ENCODE data around the gene TANC1. TPM values are rescaled to one million over a fixed set of nuclear protein-coding genes. Genes with fewer than 3 reads are reported as not detected.

TANC1 gene
- total RNA-seq (2014; rRNA removed; shearing (Covaris generic)) (12.1 and 16.3 TPM in 2 replicates), polyA plus RNA-seq (2016; fragmentation: Nextera tagmentation; extraction: Ambion mirVana) (7.6 and 8.2 TPM in 2 replicates)

GRCh38 chr2:158968396-158969161 is at the start of gene TANC1:
TANC1 (plus strand) TSS chr2:158968640; CDS start chr2:159065911, 97,271 bp downstream.
- H3F3A ChIP-seq (ENCODE audit: insufficient read depth): peaks cover 35% of the 10 kb centered on the region
- in situ Hi-C loops (cut with MboI): no loop called here

GRCh38 chr2:158921599-158922408 is 46.6 kb upstream of the TANC1 start:
- Histone ChIP-seq H3K4me3 (no peak overlapping the region), H3K27ac (no peak overlapping the region), H3F3A (ENCODE audit: insufficient read depth) (no peaks in the 10 kb centered on the region), H3K27me3 (replicated peaks; ENCODE audit: insufficient read depth) (no peaks in the 10 kb centered on the region), H3K36me3 (ENCODE audit: low read depth) (no peaks in the 10 kb centered on the region), H3K9me3 (ENCODE audit: low read depth) (no peaks in the 10 kb centered on the region), H3K9me2 (ENCODE audit: insufficient read depth) (no peaks in the 10 kb centered on the region), H4K20me1 (ENCODE audit: insufficient read depth) (no peaks in the 10 kb centered on the region), H3K4me1 (ENCODE audit: insufficient read depth) (peaks cover 19% of the 10 kb centered on the region), H2AFZ (no peak overlapping the region), H3K9ac (no peak overlapping the region), H3K4me2 (ENCODE audit: unreplicated experiment) (no peak overlapping the region), H3K79me2 (ENCODE audit: insufficient read depth) (no peaks in the 10 kb centered on the region)
- DNase-seq: no peak
- 76 to 77% methylated on average over 15 of the region's 15 CpGs for WGBS, 2 experiments (ENCODE audit: low coverage in 1 of 2, low lambda C conversion rate in 2 of 2, missing lambda C conversion rate in 2 of 2)
- in situ Hi-C loops (cut with MboI): no loop called here
- no peak for TF ChIP-seq EZH2phosphoT487 (IDR thresholded peaks at IDR 0.05; ENCODE audit: insufficient read depth, low read depth)
- no peak for TF ChIP-seq EZH2 (IDR thresholded peaks at IDR 0.05; ENCODE audit: insufficient read depth, poor library complexity, severe bottlenecking)

More at GRCh38 chr2:158968396-158969161, at the start of gene TANC1:
- H3K9me2 ChIP-seq (ENCODE audit: insufficient read depth): no peaks in the 10 kb centered on the region
- no peaks in the 10 kb centered on the region for H3K9me3 ChIP-seq (ENCODE audit: low read depth)
- peak within 1 kb of the TSS; percentile 82 for H3K4me2 ChIP-seq (ENCODE audit: unreplicated experiment)
- TF ChIP-seq EZH2phosphoT487 (IDR thresholded peaks at IDR 0.05; ENCODE audit: insufficient read depth, low read depth) (no peak), EZH2 (IDR thresholded peaks at IDR 0.05; ENCODE audit: insufficient read depth, poor library complexity, severe bottlenecking) (no peak)
- H3K27me3 ChIP-seq (replicated peaks; ENCODE audit: insufficient read depth): no peaks in the 10 kb centered on the region
- peak within 1 kb of the TSS; percentile 83 for H3K9ac ChIP-seq
- H3K4me3 ChIP-seq: peak within 1 kb of the TSS; percentile 80
- no peaks in the 10 kb centered on the region for H4K20me1 ChIP-seq (ENCODE audit: insufficient read depth)
- H3K4me1 ChIP-seq (ENCODE audit: insufficient read depth): peaks cover 8% of the 10 kb centered on the region; the same call in 1 of the 2 replicates
- DNase-seq: peak; percentile 98
- H3K27ac ChIP-seq: peak within 1 kb of the TSS; percentile 84
- H2AFZ ChIP-seq: peak within 1 kb of the TSS; percentile 90
- 1% methylated on average over 44 to 89 of the region's 92 CpGs for WGBS, 2 experiments (ENCODE audit: low coverage in 1 of 2, low lambda C conversion rate in 2 of 2, missing lambda C conversion rate in 2 of 2)
- peaks cover 48% of the 10 kb centered on the region for H3K79me2 ChIP-seq (ENCODE audit: insufficient read depth)
- H3K36me3 ChIP-seq (ENCODE audit: low read depth): no peaks in the 10 kb centered on the region

GRCh38 chr2:158922601-158923000 is 45.8 kb upstream of the TANC1 start:
- Histone ChIP-seq H3K4me2 (ENCODE audit: unreplicated experiment) (peak overlapping the region; percentile 32), H4K20me1 (ENCODE audit: insufficient read depth) (no peaks in the 10 kb centered on the region), H3K36me3 (ENCODE audit: low read depth) (no peaks in the 10 kb centered on the region), H3K4me1 (ENCODE audit: insufficient read depth) (peaks cover 19% of the 10 kb centered on the region), H3K9me2 (ENCODE audit: insufficient read depth) (no peaks in the 10 kb centered on the region), H3K4me3 (no peak overlapping the region), H3K27ac (no peak overlapping the region), H3K9ac (no peak overlapping the region), H3F3A (ENCODE audit: insufficient read depth) (no peaks in the 10 kb centered on the region), H3K79me2 (ENCODE audit: insufficient read depth) (no peaks in the 10 kb centered on the region), H2AFZ (peak overlapping the region; percentile 42), H3K9me3 (ENCODE audit: low read depth) (no peaks in the 10 kb centered on the region), H3K27me3 (replicated peaks; ENCODE audit: insufficient read depth) (no peaks in the 10 kb centered on the region)
- DNase-seq: peak; percentile 21
- WGBS, 2 experiments (ENCODE audit: low coverage in 1 of 2, low lambda C conversion rate in 2 of 2, missing lambda C conversion rate in 2 of 2): 94 to 100% methylated on average over 1 of the region's 1 CpG
- TF ChIP-seq EZH2 (IDR thresholded peaks at IDR 0.05; ENCODE audit: insufficient read depth, poor library complexity, severe bottlenecking) (no peak), EZH2phosphoT487 (IDR thresholded peaks at IDR 0.05; ENCODE audit: insufficient read depth, low read depth) (no peak)
- in situ Hi-C loops (cut with MboI): no loop called here

- Histone ChIP-seq H3K27ac (no peak overlapping the region), H3K27me3 (replicated peaks; ENCODE audit: insufficient read depth) (no peaks in the 10 kb centered on the region), H3K9ac (no peak overlapping the region), H3K4me3 (no peak overlapping the region), H4K20me1 (ENCODE audit: insufficient read depth) (no peaks in the 10 kb centered on the region), H3K9me2 (ENCODE audit: insufficient read depth) (no peaks in the 10 kb centered on the region), H3K79me2 (ENCODE audit: insufficient read depth) (no peaks in the 10 kb centered on the region), H3K4me2 (ENCODE audit: unreplicated experiment) (peak overlapping the region; percentile 32), H3K9me3 (ENCODE audit: low read depth) (no peaks in the 10 kb centered on the region), H2AFZ (peak overlapping the region; percentile 42), H3F3A (ENCODE audit: insufficient read depth) (no peaks in the 10 kb centered on the region), H3K36me3 (ENCODE audit: low read depth) (no peaks in the 10 kb centered on the region), H3K4me1 (ENCODE audit: insufficient read depth) (peaks cover 19% of the 10 kb centered on the region)
- no peak for TF ChIP-seq EZH2phosphoT487 (IDR thresholded peaks at IDR 0.05; ENCODE audit: insufficient read depth, low read depth)
- no peak for TF ChIP-seq EZH2 (IDR thresholded peaks at IDR 0.05; ENCODE audit: insufficient read depth, poor library complexity, severe bottlenecking)
- 38 to 39% methylated on average over 3 of the region's 3 CpGs for WGBS, 2 experiments (ENCODE audit: low coverage in 1 of 2, low lambda C conversion rate in 2 of 2, missing lambda C conversion rate in 2 of 2)
- DNase-seq: no peak
- in situ Hi-C loops (cut with MboI): no loop called here
These were observed 45.3 kb upstream of the TANC1 start for GRCh38 chr2:158923180-158923594.

Data from GM23248 (cell line).